HEK293 (cell line): ENCODE measurements around the gene EGR4.

Experiments used
- CTCF ChIA-PET: fragments of 350-600 bp; formaldehyde crosslinking; extraction: SDS; loops from one replicate; lab custom pipeline; 2021; ENCODE audit warnings: antibody characterized with exemption; lab: Yijun Ruan, JAX
- POLR2A ChIA-PET: fragments of 300-600 bp; formaldehyde crosslinking; extraction: SDS; loops from one replicate; lab custom pipeline; 2020; ENCODE audit warnings: antibody characterized with exemption, inconsistent platforms; lab: Yijun Ruan, JAX
- H3K27ac ChIP-seq: fragments of 200-500 bp; sonication (Bioruptor generic); 2 replicates; pipeline ENCODE4 v1.5.1; 2014; ENCODE audit warnings: low read depth, low read length, control low read depth, inconsistent platforms; ENCODE audit errors: extremely low read depth
- H3K36me3 ChIP-seq, 2 experiments: fragments of 200-500 bp in 1 of 2; sonication (Bioruptor generic) in 1 of 2; 1 replicate in 1 of 2; 2 replicates in 1 of 2; pipeline ENCODE4 v1.5.1; 2014 to 2017; ENCODE audit warnings: inconsistent platforms in 2 of 2, low read length in 2 of 2; ENCODE audit not compliant: control insufficient read depth in 2 of 2, insufficient read depth in 1 of 2
- H3K4me1 ChIP-seq: fragments of 200-500 bp; sonication (Bioruptor generic); 2 replicates; pipeline ENCODE4 v1.5.1; 2014; ENCODE audit warnings: mild to moderate bottlenecking, low read length, inconsistent platforms; ENCODE audit not compliant: control insufficient read depth, insufficient read depth
- H3K4me3 ChIP-seq: 2 replicates; pipeline ENCODE4 v1.5.1; 2011; ENCODE audit warnings: low read depth, mild to moderate bottlenecking, control low read depth, low read length, moderate library complexity
- H3K9me3 ChIP-seq: fragments of 200-500 bp; sonication (Bioruptor generic); 2 replicates; pipeline ENCODE4 v1.5.1; 2014; ENCODE audit warnings: low read depth, low read length, inconsistent platforms; ENCODE audit not compliant: control insufficient read depth, insufficient read depth
- ATF2 ChIP-seq: fragments of 450-650 bp; formaldehyde crosslinking; IDR thresholded peaks from 2 replicates; pipeline ENCODE4 v1.5.1; 2016; ENCODE audit warnings: missing biosample characterization, missing genetic modification characterization, low read depth
- OSR2 ChIP-seq: fragments of 450-650 bp; formaldehyde crosslinking; IDR thresholded peaks from 2 replicates; pipeline ENCODE4 v1.5.1; 2016; ENCODE audit warnings: missing biosample characterization, missing genetic modification characterization
- PRDM2 ChIP-seq: fragments of 450-650 bp; formaldehyde crosslinking; IDR thresholded peaks from 2 replicates; pipeline ENCODE4 v1.5.1; 2016; ENCODE audit warnings: missing biosample characterization, missing genetic modification characterization, borderline replicate concordance
- SCRT2 ChIP-seq: fragments of 450-650 bp; formaldehyde crosslinking; IDR thresholded peaks from 2 replicates; pipeline ENCODE4 v1.5.1; 2016; ENCODE audit warnings: missing biosample characterization, missing genetic modification characterization
- ZBTB21 ChIP-seq: fragments of 450-650 bp; formaldehyde crosslinking; IDR thresholded peaks from 2 replicates; pipeline ENCODE4 v1.5.1; 2017; ENCODE audit warnings: missing biosample characterization, missing genetic modification characterization
- ZBTB48 ChIP-seq: fragments of 450-650 bp; formaldehyde crosslinking; IDR thresholded peaks from 2 replicates; pipeline ENCODE4 v1.5.1; 2016; ENCODE audit warnings: missing biosample characterization, missing genetic modification characterization
- ZBTB8A ChIP-seq: fragments of 450-650 bp; formaldehyde crosslinking; IDR thresholded peaks from 2 replicates; pipeline ENCODE4 v1.5.1; 2016; ENCODE audit warnings: missing biosample characterization, missing genetic modification characterization
- ZNF133 ChIP-seq: fragments of 450-650 bp; formaldehyde crosslinking; IDR thresholded peaks from 2 replicates; pipeline ENCODE4 v1.5.1; 2016; ENCODE audit warnings: missing biosample characterization, missing genetic modification characterization
- ZNF157 ChIP-seq: fragments of 450-650 bp; formaldehyde crosslinking; IDR thresholded peaks from 2 replicates; pipeline ENCODE4 v1.5.1; 2016; ENCODE audit warnings: missing biosample characterization, missing genetic modification characterization
- ZNF16 ChIP-seq: fragments of 450-650 bp; formaldehyde crosslinking; IDR thresholded peaks from 2 replicates; pipeline ENCODE4 v1.5.1; 2016; ENCODE audit warnings: low read depth, missing biosample characterization, missing genetic modification characterization
- ZNF488 ChIP-seq: fragments of 450-650 bp; formaldehyde crosslinking; IDR thresholded peaks from 2 replicates; pipeline ENCODE4 v1.5.1; 2016; ENCODE audit warnings: missing biosample characterization, missing genetic modification characterization
- ZNF518A ChIP-seq: fragments of 450-650 bp; formaldehyde crosslinking; conservative IDR thresholded peaks from 2 replicates; pipeline ENCODE4 v1.5.1; 2016; ENCODE audit warnings: low read depth, missing biosample characterization, missing genetic modification characterization
- ZNF571 ChIP-seq: fragments of 450-650 bp; formaldehyde crosslinking; IDR thresholded peaks from 2 replicates; pipeline ENCODE4 v1.5.0; 2017; ENCODE audit warnings: missing biosample characterization, missing genetic modification characterization
- ZNF623 ChIP-seq: fragments of 450-650 bp; formaldehyde crosslinking; IDR thresholded peaks from 2 replicates; pipeline ENCODE4 v1.5.1; 2016; ENCODE audit warnings: missing biosample characterization, missing genetic modification characterization
- ZNF747 ChIP-seq: fragments of 450-650 bp; formaldehyde crosslinking; IDR thresholded peaks from 2 replicates; pipeline ENCODE4 v1.5.1; 2016; ENCODE audit warnings: missing biosample characterization, missing genetic modification characterization

EGR4 gene

DNA sequence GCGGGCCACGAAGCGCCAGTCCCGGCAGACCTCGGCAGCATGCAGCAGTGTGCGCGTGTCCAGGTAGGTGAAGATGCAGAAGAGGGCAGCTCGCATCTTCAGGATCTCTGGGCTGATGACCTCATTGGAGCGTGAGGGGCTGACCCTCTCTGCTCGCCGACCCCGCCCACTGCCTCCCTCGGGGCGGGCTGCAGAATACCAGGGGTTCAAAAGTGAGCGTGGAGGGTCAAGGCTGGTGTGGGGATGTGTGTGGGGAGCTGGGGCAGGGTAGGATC lies 29.1 kb downstream of the EGR4 start:
- TF ChIP-seq ZNF133 (tag by site-specific recombination) (no peak), OSR2 (no peak), ZBTB8A (tag by site-specific recombination) (no peak), ZBTB48 (tag by site-specific recombination) (no peak), ZNF571 (no peak), ZNF747 (tag by site-specific recombination) (no peak), SCRT2 (tag by site-specific recombination) (no peak), ZNF488 (tag by site-specific recombination) (no peak), ZBTB21 (tag by site-specific recombination) (no peak), ZNF623 (tag by site-specific recombination) (no peak), ATF2 (no peak), ZNF518A (tag by site-specific recombination) (no peak), PRDM2 (no peak), ZNF157 (no peak), ZNF16 (no peak)
- peaks cover 0 to 44% of the 10 kb centered on the region in 2 experiments; a peak in 2 of 3 replicates for H3K36me3 ChIP-seq
- H3K4me1 ChIP-seq = peaks cover 4% of the 10 kb centered on the region; the same call in 1 of the 2 replicates
- ChIA-PET CTCF (no interaction called here), POLR2A (no interaction called here)
- no peak overlapping the region for H3K4me3 ChIP-seq
- H3K9me3 ChIP-seq = no peaks in the 10 kb centered on the region
- no peak overlapping the region for H3K27ac ChIP-seq
